NCI-H128 (cell line): ENCODE results near the gene MTERF4.

Source experiments
- DNase-seq: peaks from one replicate; lab custom pipeline; 2025; ENCODE audit not compliant: unreplicated experiment; lab: John Stamatoyannopoulos, UW

The MTERF4 gene

DNA sequence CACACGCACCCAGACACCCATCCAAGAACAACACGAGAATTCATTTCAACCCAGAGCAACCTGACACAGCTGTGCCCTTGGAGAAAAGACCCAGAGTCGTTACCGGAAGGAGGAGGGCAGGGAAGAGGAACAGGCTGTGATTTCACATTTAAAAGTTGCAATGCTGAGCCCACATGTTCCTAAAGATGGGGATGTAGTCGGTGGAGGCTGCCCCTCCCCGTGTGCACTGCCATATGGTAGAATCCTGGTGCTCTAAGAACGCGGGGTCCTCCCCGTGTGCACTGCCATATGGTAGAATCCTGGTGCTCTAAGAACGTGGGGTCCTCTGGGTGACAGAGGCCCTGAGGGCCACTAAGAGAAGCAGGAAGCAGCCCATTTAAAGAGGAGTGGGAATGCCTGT lies 10.9 kb downstream of the MTERF4 start:
- no peak for DNase-seq

- no peak for DNase-seq
Observed at GRCh38 chr2:241088791-241089732, 13.0 kb downstream of the MTERF4 start.

DNA sequence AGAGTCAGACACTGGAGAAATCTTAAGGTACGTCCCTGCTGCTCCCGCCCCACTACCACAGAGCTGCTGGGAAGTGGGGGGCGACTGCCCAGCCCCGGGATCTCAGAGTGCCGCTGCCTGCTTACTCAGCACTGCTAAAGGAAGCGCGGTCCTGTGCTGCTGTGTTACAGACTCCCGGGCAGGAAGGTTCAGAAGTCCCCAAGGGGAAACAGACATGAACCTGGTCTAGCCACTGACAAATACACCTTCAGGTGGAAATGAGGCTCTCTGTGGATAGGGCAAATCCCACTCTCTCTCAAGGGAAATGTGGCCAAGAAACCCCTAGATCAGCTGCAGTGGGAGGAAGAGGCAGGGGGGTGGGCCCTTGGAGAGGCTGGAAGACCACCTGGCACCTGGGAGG lies 13.7 kb downstream of the MTERF4 start:
- DNase-seq, result no peak

GRCh38 chr2:241087420-241088268 lies 14.4 kb downstream of the MTERF4 start:
- DNase-seq, result no peak

- DNase-seq, result no peak
Observed at GRCh38 chr2:241084856-241085444, 17.1 kb downstream of the MTERF4 start.

GRCh38 chr2:241083091-241083415 lies 19.0 kb downstream of the MTERF4 start:
- no peak for DNase-seq

DNA sequence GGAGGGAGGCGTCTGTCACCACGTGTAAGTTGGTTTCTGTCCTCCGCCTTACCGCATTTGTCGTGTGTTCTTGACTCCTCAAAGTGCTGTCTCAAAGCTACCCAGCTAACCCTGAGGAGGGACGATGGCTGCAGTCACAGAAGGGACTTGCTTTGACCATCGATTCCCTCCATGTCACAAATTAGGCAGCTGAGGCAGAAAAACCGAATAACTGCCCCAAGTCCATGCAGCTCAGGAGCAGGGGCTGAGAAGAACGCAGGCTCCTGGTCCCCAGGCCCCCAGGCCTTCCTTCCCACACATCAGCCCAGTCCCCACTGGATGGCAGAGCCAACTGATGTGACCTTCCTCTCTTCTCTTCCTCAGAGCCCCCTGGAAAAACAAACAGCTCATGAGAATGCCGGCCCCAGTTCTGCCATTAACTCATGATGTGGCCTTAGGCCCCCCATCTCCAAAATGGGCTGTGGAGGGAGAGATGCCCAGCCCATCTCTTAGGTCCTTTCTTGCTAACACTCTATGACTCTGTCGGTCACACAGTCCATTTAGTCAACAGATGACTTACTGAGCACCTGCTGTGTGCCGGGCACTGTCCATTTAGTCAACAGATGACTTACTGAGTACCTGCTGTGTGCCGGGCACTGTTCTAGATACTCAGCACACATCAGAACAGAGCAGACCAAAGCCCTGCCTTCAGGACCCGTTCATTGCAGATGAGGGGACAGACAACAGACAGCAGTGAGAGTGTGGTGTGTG lies 19.6 kb downstream of the MTERF4 start:
- no peak for DNase-seq

DNA sequence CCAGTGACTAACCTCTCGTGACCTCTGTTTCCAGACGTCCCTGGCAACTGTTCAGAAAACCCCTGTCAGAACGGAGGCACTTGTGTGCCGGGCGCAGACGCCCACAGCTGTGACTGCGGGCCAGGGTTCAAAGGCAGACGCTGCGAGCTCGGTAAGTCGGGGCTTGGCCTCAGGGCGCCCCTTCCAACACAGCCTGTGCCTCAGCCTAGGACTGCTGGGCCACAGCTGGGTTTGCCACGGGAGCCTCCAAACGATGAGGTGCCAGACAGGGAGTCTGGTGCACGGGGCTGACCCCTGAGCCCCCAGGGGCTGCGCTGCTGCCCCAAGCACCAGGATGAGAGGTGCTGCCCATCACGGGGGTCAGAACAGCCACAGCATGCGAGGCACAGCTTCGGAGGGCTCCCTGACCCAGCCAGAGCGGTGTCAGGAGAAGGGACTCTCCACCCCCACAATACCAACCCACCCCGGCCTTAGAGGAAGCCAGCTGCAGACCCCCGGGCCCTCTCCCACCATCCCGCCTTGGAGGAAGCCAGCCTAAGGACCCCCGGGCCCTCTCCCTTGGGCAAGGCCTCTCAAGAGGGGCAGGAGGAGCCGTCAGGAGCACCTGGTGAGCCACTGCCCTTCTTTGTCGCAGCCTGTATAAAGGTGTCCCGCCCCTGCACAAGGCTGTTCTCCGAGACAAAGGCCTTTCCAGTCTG lies 20.3 kb downstream of the MTERF4 start:
- DNase-seq, result no peak

GRCh38 chr2:241081190-241081642 lies 20.9 kb downstream of the MTERF4 start:
- no peak for DNase-seq

DNA sequence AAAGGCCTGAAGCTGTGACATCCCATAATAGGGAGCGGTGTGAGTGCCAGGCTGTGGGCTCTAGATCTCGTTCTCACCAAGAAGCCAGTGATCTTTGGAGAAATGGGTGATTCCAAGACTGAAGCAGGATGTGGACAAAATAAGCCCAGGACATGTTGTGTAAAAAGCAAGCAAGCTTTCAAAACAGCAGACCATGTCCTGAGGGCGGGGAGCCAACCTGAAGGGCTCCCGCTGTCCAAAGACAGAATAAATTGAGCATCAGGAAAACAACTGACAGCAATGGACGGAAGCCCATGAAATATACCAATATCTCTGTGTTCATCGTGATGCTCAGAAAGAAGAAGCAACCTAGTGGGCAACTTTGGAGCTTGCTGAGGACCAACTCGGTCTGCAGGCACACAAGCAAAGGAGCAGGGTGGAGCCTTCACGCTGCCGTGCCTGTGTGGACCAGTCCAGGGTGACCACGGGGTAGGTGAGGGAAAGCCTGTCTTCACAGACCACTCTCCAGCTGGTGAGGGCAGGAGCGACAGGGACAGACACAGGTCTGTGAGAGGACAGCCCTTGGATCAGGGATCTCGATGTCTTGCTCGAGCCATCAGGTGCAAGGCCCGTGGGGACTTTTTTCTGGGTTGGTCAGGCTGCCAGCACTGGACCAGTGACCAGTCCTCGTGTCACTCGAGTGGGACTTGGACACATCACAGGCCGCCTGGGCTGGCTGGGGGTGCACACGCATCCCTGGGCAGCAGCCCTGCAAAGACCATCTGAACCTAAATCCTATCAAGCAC lies 21.5 kb downstream of the MTERF4 start:
- DNase-seq, result no peak

DNA sequence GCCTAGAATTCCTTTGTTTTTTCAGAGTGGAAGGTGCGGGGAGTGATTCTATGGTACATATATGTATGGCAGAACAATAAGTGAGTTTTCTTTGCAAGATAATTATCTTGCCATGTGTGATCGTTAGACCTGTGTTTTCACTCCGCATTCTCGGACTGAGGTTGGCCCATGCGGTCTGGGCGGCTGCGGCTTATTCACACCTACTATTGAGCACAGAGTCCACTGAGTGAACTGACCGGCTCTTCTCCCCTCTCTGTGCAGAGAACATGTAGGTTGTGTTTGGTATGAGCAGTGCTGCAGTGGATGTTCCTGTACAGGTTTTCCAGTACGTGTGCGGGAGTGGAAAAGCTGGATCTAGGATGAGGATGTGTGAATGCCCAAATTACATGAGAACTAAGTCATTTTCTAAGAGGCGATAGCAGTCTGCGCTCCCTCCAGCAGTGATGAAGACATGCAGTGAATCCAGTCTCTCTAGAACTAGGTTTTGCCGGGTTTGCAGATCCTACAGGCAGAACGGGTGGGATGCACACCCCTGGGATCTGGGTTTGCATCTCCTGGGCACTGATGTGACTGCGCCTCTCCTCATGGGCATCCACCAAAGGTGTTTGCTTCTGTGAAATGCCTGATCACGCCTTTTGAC lies 27.1 kb downstream of the MTERF4 start:
- no peak for DNase-seq

GRCh38 chr2:241074065-241074818 lies 27.8 kb downstream of the MTERF4 start:
- DNase-seq, result no peak

GRCh38 chr2:241073166-241074064 lies 28.7 kb downstream of the MTERF4 start:
- DNase-seq, result no peak

DNA sequence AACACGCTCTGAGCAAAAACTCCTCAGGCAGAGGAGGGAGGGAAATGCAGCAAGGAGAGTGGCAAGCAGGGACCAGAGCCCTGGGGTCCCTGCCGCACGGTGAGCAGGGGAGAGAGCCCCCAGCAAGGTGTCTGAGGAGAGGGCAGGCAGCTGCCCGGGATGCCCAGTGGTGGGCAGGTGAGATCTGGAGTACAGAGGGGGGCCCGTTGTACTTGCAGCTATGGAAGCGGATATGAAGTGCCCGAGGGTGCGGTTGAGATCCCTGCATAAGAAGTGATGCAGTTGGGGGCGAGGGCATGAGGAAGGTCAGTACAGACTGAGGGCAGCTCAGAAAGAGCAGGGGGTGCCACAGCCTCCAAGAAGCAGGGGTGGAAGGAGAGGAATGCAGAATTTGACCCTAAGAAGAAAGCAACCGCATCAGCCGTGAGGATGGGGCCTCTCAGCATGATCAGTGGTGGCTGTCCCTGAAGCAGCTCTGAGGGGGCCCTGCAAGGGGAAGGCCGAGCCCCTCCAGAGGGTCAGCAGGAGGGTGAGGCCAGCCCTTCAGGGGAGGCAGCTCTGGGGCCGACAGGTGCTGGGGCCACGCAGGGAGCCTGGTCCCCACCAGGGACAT lies 29.4 kb downstream of the MTERF4 start:
- DNase-seq, result no peak

- no peak for DNase-seq
Observed at GRCh38 chr2:241072151-241072550, 29.9 kb downstream of the MTERF4 start.

- DNase-seq, result no peak
Observed at GRCh38 chr2:241071677-241072111, 30.4 kb downstream of the MTERF4 start.
